GM12878 (cell line): ENCODE results near the gene SLC28A1. TPM values are rescaled to one million over a fixed set of nuclear protein-coding genes. Genes with fewer than 3 reads are reported as not detected.

Source experiments
- ATAC-seq: fragments of 200-7000 bp; cut with Tn5 transposase; 3 replicates; pipeline ENCODE4 v1.9.1; 2020; ENCODE audit warnings: mild to moderate bottlenecking, moderate library complexity
- BruUV-seq: library from RNA; stranded (reverse); fragments of 400-500 nt; replicated peaks from 2 replicates; lab custom pipeline; 2021; lab: Mats Ljungman, UMichigan
- CTCF ChIA-PET: fragments of 300-600 bp; sonication (Branson Sonifier 250); formaldehyde crosslinking; extraction: SDS; loops from one replicate; lab custom pipeline; 2021; ENCODE audit warnings: inconsistent platforms; lab: Yijun Ruan, JAX
- POLR2A ChIA-PET: fragments of 350-600 bp; formaldehyde crosslinking; extraction: SDS; loops from one replicate; lab custom pipeline; 2021; ENCODE audit warnings: inconsistent platforms; lab: Charles Lee
- RAD21 ChIA-PET: fragments of 300-600 bp; sonication (Branson Sonifier 250); formaldehyde crosslinking; loops from one replicate; lab custom pipeline; 2023; ENCODE audit warnings: antibody characterized with exemption; ENCODE audit not compliant: unreplicated experiment; lab: Charles Lee
- SMC1A ChIA-PET: fragments of 300-600 bp; sonication (Branson Sonifier 250); formaldehyde crosslinking; loops from one replicate; lab custom pipeline; 2023; ENCODE audit not compliant: unreplicated experiment, uncharacterized antibody; lab: Charles Lee
- DNase-seq: peaks from one replicate; pipeline ENCODE4 v3.0.0-alpha.2; 2011; ENCODE audit warnings: low read depth, low spot score
- FAIRE-seq: peaks from 3 replicates; lab custom pipeline; 2011; peaks lifted over from hg19 to GRCh38; lab: Jason Lieb, UNC
- H2AFZ ChIP-seq: 2 replicates; pipeline ENCODE4 v1.6.0; 2011; ENCODE audit warnings: low read depth, low read length, control low read depth; ENCODE audit not compliant: control insufficient read depth
- H3K27ac ChIP-seq: 2 replicates; pipeline ENCODE4 v1.5.1; 2011; ENCODE audit warnings: control low read depth; ENCODE audit not compliant: control insufficient read depth, insufficient read depth
- H3K27me3 ChIP-seq, 2 experiments: replicated peaks in 1 of 2; 2 replicates each; pipeline versions ENCODE4 v1.6.0 to v1.6.1; 2011; ENCODE audit warnings: low read length in 1 of 2; ENCODE audit not compliant: control insufficient read depth in 2 of 2, insufficient read depth in 2 of 2
- H3K36me3 ChIP-seq, 2 experiments: 2 replicates each; pipeline ENCODE4 v1.5.1; 2011; ENCODE audit warnings: low read length in 1 of 2; ENCODE audit not compliant: control insufficient read depth in 2 of 2, insufficient read depth in 2 of 2
- H3K4me1 ChIP-seq: 2 replicates; pipeline ENCODE4 v1.6.1; 2011; ENCODE audit warnings: mild to moderate bottlenecking, low read length, moderate library complexity, mixed read lengths; ENCODE audit not compliant: control insufficient read depth, insufficient read depth
- H3K4me2 ChIP-seq: 2 replicates; pipeline ENCODE4 v1.6.0; 2011; ENCODE audit warnings: control low read depth; ENCODE audit not compliant: control insufficient read depth, insufficient read depth
- H3K4me3 ChIP-seq: fragments of 200-600 bp; sonication (generic); 2 replicates; pipeline ENCODE4 v1.5.1; 2016
- H3K79me2 ChIP-seq: 2 replicates; pipeline ENCODE4 v1.6.0; 2011; ENCODE audit warnings: low read length; ENCODE audit not compliant: control insufficient read depth, insufficient read depth
- H3K9ac ChIP-seq: 2 replicates; pipeline ENCODE4 v1.8.0; 2011; ENCODE audit warnings: low read length, control low read depth, mixed read lengths; ENCODE audit not compliant: control insufficient read depth, insufficient read depth
- H3K9me3 ChIP-seq: replicated peaks from 3 replicates; pipeline ENCODE4 v1.5.1; 2011; ENCODE audit warnings: mild to moderate bottlenecking, low read length; ENCODE audit not compliant: control insufficient read depth, insufficient read depth
- H4K20me1 ChIP-seq: 2 replicates; pipeline ENCODE4 v1.6.0; 2011; ENCODE audit not compliant: control insufficient read depth, insufficient read depth
- BMI1 ChIP-seq: fragments of 450-650 bp; IDR thresholded peaks from 2 replicates; pipeline ENCODE4 v1.6.1; 2016; ENCODE audit warnings: mild to moderate bottlenecking, moderate library complexity, borderline replicate concordance
- CBFB ChIP-seq: IDR thresholded peaks from 2 replicates; pipeline ENCODE4 v1.6.1; 2016; ENCODE audit warnings: antibody characterized with exemption, low read depth
- CHD1 ChIP-seq: IDR thresholded peaks from 2 replicates; pipeline ENCODE4 v1.6.1; 2012; ENCODE audit warnings: low read depth, low read length, improper control_type of control experiment
- MYC ChIP-seq: IDR thresholded peaks from 2 replicates; pipeline ENCODE4 v1.6.1; 2011; ENCODE audit warnings: mild to moderate bottlenecking, low read length, moderate library complexity, inconsistent platforms; ENCODE audit not compliant: insufficient read depth, insufficient replicate concordance, insufficient read length, severe bottlenecking
- PAX5 ChIP-seq: IDR thresholded peaks from 2 replicates; pipeline ENCODE4 v1.6.1; 2011; ENCODE audit warnings: low read depth, low read length, borderline replicate concordance
- RCOR1 ChIP-seq: conservative IDR thresholded peaks from 2 replicates; pipeline ENCODE4 v1.6.1; 2012; ENCODE audit warnings: low read depth, low read length, improper control_type of control experiment
- SMAD1 ChIP-seq: fragments of 450-650 bp; IDR thresholded peaks from 2 replicates; pipeline ENCODE4 v1.6.1; 2018; ENCODE audit warnings: mild to moderate bottlenecking, low read depth; ENCODE audit not compliant: partially characterized antibody
- SREBF2 ChIP-seq: IDR thresholded peaks from 2 replicates; pipeline ENCODE4 v1.6.1; 2012; ENCODE audit warnings: mild to moderate bottlenecking, low read length
- TCF12 ChIP-seq: IDR thresholded peaks from 2 replicates; pipeline ENCODE4 v1.6.1; 2011; ENCODE audit warnings: low read depth, mild to moderate bottlenecking, low read length
- YBX1 ChIP-seq: fragments of 450-650 bp; IDR thresholded peaks from 2 replicates; pipeline ENCODE4 v1.6.1; 2016; ENCODE audit warnings: antibody characterized with exemption
- WGBS: methylation state at CpG from one replicate; pipeline ENCODE4 v1.1.6; 2016; ENCODE audit warnings: low lambda C conversion rate; ENCODE audit not compliant: insufficient replicate concordance, insufficient coverage; ENCODE audit errors: missing lambda C conversion rate; 5-methylcytosine and 5-hydroxymethylcytosine counted together
- in situ Hi-C: fragments of 300-500 bp; cut with MboI; formaldehyde crosslinking; loops from 9 replicates; pipeline ENCODE4 v1.14.3; 2018; ENCODE audit warnings: mixed read lengths
- intact Hi-C: fragments of 100-400 bp; cut with micrococcal nuclease; formaldehyde crosslinking; loops from one replicate; pipeline ENCODE4 v1.14.2; 2022; ENCODE audit not compliant: unreplicated experiment
- polyA plus RNA-seq, 11 experiments: library from polyadenylated mRNA; depleted of rRNA in 4 of 11; unstranded in 6 of 11; stranded (reverse) in 5 of 11; fragments of >200 nt; fragmentation: Nextera tagmentation in 4 of 11; fragmentation: Illumina TruSeq in 1 of 11; extraction: Ambion mirVana in 4 of 11; extraction: Trizol in 1 of 11; gene quantifications; 1 replicate in 1 of 11; 2 replicates in 10 of 11; pipeline versions ENCODE4 v1.2.1 to v1.2.3, GENCODE V29; 2011 to 2016; ENCODE audit warnings: inconsistent platforms in 2 of 11, missing spikeins in 2 of 11, low read depth in 1 of 11
- total RNA-seq, 4 experiments: library from RNA; depleted of rRNA in 3 of 4; stranded (reverse); fragments of >200 nt in 3 of 4; fragmentation: Illumina TruSeq in 1 of 4; extraction: Trizol in 1 of 4; gene quantifications; 2 replicates each; pipeline versions ENCODE4 v1.2.1 to v1.2.3, GENCODE V29; 2013 to 2021
- TF ChIP-seq, protein P1 (sequence below): fragments of 450-650 bp; IDR thresholded peaks from 2 replicates; pipeline ENCODE4 v1.6.1; 2017; ENCODE audit warnings: low read depth, mild to moderate bottlenecking, moderate library complexity
- TF ChIP-seq, protein P2 (sequence below): fragments of 450-650 bp; formaldehyde crosslinking; IDR thresholded peaks from 2 replicates; pipeline ENCODE4 v1.4.0; 2022; ENCODE audit warnings: mild to moderate bottlenecking, moderate library complexity

Gene SLC28A1
- total and polyA plus RNA-seq, 10 of the 15 experiments (the other 5 are each of a cell fraction or from before 2014, with no cell fraction given): not detected

DNA sequence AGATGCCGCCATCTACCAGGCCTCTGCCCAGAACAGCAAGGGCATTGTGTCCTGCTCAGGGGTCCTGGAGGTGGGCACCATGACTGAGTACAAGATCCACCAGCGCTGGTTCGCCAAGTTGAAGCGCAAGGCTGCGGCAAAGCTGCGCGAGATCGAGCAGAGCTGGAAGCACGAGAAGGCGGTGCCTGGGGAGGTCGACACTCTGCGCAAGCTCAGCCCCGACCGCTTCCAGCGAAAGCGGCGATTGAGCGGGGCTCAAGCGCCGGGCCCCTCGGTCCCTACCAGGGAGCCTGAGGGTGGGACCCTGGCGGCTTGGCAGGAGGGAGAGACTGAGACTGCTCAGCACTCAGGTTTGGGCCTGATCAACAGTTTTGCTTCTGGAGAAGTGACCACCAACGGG, 44.7 kb upstream of the SLC28A1 start:
- no peaks in the 10 kb centered on the region for H3K79me2 ChIP-seq
- POLR2A ChIA-PET: no interaction called here
- TF ChIP-seq PAX5: no peak
- TF ChIP-seq YBX1: no peak
- TF ChIP-seq RCOR1: no peak
- no peak for TF ChIP-seq BMI1
- no peak for TF ChIP-seq SMAD1
- TF ChIP-seq TCF12: no peak
- no peak for TF ChIP-seq CBFB
- H3K9ac ChIP-seq: no peak overlapping the region
- SMC1A ChIA-PET: interaction anchor here (1.3 kb wide), 1 partner anchor 13 kb away, joined by 3 read pairs; no protein-coding TSS in a partner anchor
- H3K27ac ChIP-seq: no peak overlapping the region
- DNase-seq (no peak), ATAC-seq (no peak), FAIRE-seq (no peak)
- no peaks in the 10 kb centered on the region for H3K36me3 ChIP-seq
- CTCF ChIA-PET: no interaction called here
- H3K4me2 ChIP-seq: no peak overlapping the region
- H3K4me3 ChIP-seq: no peak overlapping the region
- in situ Hi-C loops: no loop called here
- BruUV-seq: no TSS peak
- RAD21 ChIA-PET: no interaction called here
- peaks cover 0 to 5% of the 10 kb centered on the region in 2 experiments; a peak in 3 of 4 replicates for H3K27me3 ChIP-seq
- no peak overlapping the region for H2AFZ ChIP-seq
- intact Hi-C loops: loop anchor here (10.0 kb wide), 1 partner anchor 205 kb away; no protein-coding TSS in a partner anchor
- no peaks in the 10 kb centered on the region for H4K20me1 ChIP-seq
- WGBS: 82% methylated on average over 23 of the region's 23 CpGs
- no peaks in the 10 kb centered on the region for H3K9me3 ChIP-seq
- H3K4me1 ChIP-seq: no peaks in the 10 kb centered on the region

DNA sequence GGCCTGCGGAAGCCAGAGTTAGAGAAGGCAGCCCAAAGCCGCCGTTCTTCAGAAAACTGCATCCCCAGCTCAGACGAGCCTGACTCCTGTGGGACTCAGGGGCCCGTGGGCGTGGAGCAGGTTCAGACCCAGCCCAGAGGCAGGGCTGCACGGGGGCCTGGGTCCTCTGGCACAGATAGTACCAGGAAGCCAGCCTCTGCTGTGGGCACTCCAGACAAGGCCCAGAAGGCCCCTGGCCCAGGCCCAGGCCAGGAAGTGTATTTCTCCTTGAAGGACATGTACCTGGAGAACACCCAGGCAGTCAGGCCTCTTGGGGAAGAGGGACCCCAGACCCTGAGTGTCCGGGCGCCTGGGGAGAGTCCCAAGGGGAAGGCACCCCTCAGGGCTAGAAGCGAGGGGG, 44.2 kb upstream of the SLC28A1 start:
- Histone ChIP-seq H3K9me3 (no peaks in the 10 kb centered on the region), H3K4me2 (no peak overlapping the region), H4K20me1 (no peaks in the 10 kb centered on the region), H3K36me3 (no peaks in the 10 kb centered on the region), H3K4me3 (no peak overlapping the region), H3K27me3 (peaks cover 0 to 5% of the 10 kb centered on the region in 2 experiments; a peak in 2 of 4 replicates), H3K9ac (no peak overlapping the region), H3K4me1 (no peaks in the 10 kb centered on the region), H3K27ac (no peak overlapping the region), H2AFZ (no peak overlapping the region), H3K79me2 (no peaks in the 10 kb centered on the region)
- intact Hi-C loops (loop anchor here (10.0 kb wide), 1 partner anchor 205 kb away; no protein-coding TSS in a partner anchor), in situ Hi-C loops (no loop called here)
- ChIA-PET RAD21 (no interaction called here), POLR2A (no interaction called here), CTCF (no interaction called here), SMC1A (no interaction called here)
- BruUV-seq: no TSS peak
- no peak for DNase-seq
- FAIRE-seq: no peak
- WGBS: 33% methylated on average over 10 of the region's 10 CpGs
- ATAC-seq: no peak
- TF ChIP-seq PAX5: no peak
- TF ChIP-seq MYC: no peak
- TF ChIP-seq, protein P1, sequence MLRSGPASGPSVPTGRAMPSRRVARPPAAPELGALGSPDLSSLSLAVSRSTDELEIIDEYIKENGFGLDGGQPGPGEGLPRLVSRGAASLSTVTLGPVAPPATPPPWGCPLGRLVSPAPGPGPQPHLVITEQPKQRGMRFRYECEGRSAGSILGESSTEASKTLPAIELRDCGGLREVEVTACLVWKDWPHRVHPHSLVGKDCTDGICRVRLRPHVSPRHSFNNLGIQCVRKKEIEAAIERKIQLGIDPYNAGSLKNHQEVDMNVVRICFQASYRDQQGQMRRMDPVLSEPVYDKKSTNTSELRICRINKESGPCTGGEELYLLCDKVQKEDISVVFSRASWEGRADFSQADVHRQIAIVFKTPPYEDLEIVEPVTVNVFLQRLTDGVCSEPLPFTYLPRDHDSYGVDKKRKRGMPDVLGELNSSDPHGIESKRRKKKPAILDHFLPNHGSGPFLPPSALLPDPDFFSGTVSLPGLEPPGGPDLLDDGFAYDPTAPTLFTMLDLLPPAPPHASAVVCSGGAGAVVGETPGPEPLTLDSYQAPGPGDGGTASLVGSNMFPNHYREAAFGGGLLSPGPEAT: no peak
- TF ChIP-seq, protein P2, sequence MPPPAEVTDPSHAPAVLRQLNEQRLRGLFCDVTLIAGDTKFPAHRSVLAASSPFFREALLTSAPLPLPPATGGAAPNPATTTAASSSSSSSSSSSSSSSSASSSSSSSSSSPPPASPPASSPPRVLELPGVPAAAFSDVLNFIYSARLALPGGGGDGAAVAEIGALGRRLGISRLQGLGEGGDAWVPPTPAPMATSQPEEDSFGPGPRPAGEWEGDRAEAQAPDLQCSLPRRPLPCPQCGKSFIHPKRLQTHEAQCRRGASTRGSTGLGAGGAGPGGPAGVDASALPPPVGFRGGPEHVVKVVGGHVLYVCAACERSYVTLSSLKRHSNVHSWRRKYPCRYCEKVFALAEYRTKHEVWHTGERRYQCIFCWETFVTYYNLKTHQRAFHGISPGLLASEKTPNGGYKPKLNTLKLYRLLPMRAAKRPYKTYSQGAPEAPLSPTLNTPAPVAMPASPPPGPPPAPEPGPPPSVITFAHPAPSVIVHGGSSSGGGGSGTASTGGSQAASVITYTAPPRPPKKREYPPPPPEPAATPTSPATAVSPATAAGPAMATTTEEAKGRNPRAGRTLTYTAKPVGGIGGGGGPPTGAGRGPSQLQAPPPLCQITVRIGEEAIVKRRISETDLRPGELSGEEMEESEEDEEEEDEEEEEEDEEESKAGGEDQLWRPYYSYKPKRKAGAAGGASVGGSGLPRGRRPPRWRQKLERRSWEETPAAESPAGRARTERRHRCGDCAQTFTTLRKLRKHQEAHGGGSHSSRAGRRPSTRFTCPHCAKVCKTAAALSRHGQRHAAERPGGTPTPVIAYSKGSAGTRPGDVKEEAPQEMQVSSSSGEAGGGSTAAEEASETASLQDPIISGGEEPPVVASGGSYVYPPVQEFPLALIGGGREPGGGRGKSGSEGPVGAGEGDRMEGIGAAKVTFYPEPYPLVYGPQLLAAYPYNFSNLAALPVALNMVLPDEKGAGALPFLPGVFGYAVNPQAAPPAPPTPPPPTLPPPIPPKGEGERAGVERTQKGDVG (CRISPR knock-in tag): no peak
- no peak for TF ChIP-seq SREBF2
- TF ChIP-seq CHD1: no peak
